CD4-positive, alpha-beta T cell treated with Interleukin-21 for 1 hour (primary cell): ENCODE results near the gene FRYL.
A peak's percentile ranks its signal among the peaks of the same experiment; 100 is the strongest.
"Not testable (repeated sequence)": the region's sequence is repeated elsewhere in the genome, so short reads cannot be mapped to it uniquely, and the experiment has no call there.

Experiments
- DNase-seq: peaks from one replicate; pipeline ENCODE4 v3.0.0-alpha.2; 2020

FRYL gene

GRCh38 chr4:48653217-48654014 lies 126.7 kb downstream of the FRYL start:
- DNase-seq: peak; percentile 30

DNA sequence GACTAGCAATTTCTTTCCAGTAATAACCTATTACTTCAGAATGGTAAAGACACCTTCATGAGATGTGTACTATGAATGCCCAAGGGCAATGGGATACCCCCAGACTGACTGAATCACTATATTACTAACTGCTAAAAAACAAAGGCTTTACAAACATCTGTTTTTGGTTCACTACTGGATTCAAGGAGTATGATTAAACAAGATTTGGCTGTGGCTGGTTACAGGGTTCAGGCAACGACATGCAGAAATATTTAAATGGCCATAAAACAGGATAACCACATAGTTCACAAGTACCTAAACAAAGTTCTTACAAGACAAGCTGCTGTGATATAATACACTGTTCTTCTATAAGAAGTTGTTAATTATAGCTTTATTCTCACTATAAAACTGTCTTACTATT lies 128.2 kb downstream of the FRYL start:
- no peak for DNase-seq

DNA sequence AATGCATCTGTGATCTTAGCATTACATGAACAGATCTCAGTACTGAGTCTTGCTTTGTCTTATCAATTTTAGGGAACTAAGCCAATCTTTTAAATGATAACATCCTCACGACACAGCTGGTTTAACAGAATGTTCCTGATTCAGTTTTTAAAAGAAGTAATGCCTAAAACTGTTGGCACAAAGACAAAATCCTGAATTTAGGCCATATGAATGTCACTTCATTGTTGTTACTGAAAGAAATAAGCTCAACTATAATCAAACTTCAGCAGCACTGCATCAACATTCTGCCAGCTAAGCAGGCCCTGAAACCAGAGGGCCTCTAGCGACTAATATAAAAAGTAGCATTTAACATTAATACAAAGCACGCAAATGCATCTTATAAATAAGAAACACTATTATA lies 130.6 kb downstream of the FRYL start:
- DNase-seq: no peak

GRCh38 chr4:48645225-48645794 lies 134.8 kb downstream of the FRYL start:
- DNase-seq: no peak

DNA sequence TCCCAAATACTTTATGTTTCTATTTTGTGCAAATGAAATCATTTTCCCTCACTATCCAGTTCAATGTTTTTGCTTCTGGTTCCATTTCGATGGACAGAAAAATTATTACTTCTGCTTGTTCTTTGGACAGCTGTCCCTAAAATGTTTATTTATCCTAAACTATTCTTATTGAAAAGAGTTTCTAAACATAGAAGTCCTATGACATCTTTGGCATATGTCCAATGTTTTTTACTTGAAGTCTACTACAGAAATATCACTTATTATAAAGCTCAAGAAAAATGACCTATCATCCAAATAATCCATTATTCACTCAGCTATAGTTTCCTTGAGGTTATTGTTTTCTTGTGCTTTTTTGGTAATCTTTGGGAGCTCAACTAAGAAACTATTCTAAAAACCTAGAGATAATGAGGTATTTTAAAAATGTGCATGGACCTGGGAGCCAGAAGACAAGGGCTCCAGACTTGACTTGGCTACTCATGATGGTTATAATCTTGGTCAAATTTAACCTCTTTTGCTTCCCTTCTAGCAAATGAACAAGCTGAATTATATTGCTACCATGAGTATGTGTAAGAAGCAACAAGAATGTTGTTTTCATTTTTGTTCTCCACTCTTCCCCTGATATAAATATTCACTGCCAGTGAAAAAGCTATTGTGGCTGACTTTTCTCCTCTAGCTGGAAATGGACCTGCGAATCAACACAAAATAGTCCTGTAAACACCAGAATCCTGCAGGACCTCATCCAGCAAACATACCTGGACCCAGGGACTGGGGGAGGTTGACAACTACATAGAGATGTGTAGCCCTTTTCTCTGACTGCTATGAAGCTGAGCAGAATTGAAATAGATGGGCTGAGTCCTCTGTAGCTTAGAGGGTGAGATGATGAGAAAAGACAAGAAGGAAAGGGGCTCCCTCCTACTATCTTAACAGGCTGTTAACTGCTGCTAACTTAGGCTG lies 137.4 kb downstream of the FRYL start:
- no peak for DNase-seq

- DNase-seq: no peak
These were observed 138.7 kb downstream of the FRYL start for GRCh38 chr4:48641401-48641800.

GRCh38 chr4:48640699-48641098 lies 139.4 kb downstream of the FRYL start:
- DNase-seq: no peak

DNA sequence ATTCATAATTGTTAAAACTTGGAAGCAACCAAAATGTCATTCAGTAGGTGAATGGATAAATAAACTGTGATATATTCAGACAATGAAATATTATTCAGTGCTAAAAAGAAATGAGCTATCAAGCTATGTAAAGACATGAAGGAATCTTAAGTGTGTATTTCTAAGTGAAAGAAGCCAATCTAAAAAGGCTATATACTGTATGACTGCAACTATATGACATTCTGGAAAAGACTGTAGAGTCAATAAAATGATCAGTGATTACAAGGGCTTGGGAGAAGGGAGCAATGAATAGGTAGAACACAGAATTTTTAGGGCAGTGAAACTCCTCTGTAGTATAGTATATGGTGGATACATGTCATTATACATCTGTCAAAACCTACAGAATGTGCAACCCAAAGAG lies 139.9 kb downstream of the FRYL start:
- DNase-seq: no peak

DNA sequence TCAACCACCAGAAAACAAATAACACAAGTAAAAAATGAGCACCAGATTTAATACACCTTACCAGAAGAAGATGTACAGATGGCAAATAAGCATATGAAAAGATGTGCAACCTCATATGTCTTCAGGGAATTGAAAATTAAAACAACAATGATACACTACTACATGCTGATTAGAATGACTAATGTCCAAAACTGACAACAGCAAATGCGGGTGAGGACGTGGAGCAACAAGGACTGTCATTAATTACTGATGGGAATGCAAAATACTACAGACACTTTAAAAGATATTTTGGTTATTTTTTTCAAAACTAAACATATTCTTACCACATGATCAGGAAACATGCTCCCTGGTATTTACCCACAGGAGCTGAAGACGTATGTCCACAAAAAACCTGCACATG lies 140.3 kb downstream of the FRYL start:
- DNase-seq: no peak

- DNase-seq: not testable (repeated sequence)
These were observed 141.5 kb downstream of the FRYL start for GRCh38 chr4:48638586-48638985.

DNA sequence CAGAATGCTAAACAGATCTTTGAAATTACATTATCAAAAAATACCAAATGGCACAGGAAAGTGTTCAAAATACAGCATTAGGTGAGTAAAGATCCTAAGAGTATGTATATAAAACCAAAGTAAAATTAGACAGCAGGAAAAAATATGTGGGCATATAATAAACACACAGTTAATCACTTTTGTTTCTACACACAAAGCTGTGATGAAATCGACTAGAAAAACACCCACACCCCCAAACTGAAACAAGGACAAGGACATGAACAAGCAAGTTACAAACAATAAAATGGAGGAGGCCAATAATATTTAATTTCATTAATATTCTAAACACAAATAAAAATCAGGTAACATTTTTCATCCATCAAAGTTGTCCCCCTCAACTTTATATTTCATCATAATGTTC lies 143.2 kb downstream of the FRYL start:
- DNase-seq: no peak

DNA sequence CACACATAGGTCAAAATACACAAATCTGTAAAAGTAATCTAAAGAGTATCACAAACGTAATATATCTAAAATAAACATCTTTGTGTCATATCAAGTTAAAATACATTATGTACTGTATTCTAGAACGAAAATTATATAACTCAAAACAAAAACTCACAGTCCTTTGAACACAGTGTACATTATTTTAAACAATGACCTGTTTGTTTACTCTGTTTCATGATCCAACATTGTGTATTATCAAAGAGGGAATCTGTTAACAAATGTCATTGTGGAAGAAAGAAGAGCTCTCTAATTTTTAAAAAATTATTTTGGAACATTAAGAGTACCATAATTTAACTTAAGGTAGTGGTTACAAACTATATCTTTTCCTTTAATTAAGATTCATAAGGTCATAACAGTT lies 144.1 kb downstream of the FRYL start:
- no peak for DNase-seq

DNA sequence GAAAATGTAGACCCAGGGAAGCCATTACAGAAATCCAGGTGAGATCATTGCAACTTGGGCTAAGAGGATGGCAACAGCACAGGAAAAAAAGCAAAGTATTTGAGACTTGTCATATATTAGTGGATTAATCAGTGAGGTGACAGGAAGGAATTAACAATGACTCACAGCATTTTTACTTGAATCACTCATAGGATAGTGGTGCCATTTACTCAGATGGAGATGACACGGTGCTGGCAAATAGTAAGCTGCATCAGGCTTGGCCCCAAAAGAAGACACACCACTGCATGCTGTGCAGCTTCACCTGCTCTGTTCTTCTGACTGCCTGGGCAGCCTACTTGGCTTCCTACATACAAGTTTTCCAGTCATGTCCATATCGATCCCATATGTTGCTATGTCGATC lies 144.8 kb downstream of the FRYL start:
- DNase-seq: no peak

DNA sequence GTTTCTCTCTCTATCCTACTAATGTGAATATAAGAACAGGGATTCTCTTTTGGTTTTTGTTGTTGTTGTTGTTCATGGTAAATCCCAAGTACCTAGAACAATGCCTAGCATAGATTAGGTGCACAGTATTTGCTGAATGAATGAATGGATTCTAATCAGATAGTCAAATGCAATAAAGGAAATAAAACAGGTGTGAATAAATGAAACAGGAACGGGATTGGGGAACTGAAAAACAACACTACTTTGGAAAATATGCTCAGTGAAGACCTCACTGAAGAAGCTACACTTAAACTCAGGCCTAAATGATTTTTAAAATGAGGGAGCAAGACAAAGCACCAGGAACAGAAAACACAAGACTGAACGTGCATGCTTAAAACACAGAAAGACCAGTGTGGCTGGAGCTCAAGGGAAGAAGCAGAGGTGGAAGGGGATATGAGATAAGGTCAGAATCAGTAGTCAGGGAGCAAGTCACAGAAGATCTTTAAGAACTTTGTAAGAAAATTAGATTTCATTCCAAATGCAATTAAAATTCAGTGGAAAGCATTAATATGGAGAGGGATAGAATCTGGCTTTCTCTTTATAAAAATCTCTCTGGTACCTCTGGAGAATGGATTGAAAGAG lies 145.3 kb downstream of the FRYL start:
- DNase-seq: no peak

DNA sequence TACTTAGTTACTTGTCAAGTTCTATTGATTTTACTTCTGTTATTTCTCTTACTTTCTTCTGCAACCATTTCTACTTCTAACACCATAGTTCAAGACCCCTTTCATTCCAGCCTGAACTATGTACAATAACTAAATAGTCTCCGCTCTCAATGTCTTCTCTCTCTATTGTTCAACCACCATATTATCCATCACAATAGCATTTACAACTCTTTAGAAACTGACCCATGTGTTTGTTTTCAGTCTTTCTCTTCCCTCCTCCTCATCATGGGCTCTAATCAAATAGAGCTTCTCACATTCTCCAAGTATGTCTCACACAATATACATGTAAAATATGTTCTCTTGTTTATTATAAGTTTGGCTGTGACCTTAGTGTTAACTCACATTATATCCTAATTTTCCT lies 146.4 kb downstream of the FRYL start:
- DNase-seq: no peak

- no peak for DNase-seq
These were observed 150.6 kb downstream of the FRYL start for GRCh38 chr4:48629458-48629857.

- DNase-seq: no peak
These were observed 156.8 kb downstream of the FRYL start for GRCh38 chr4:48623182-48623780.

DNA sequence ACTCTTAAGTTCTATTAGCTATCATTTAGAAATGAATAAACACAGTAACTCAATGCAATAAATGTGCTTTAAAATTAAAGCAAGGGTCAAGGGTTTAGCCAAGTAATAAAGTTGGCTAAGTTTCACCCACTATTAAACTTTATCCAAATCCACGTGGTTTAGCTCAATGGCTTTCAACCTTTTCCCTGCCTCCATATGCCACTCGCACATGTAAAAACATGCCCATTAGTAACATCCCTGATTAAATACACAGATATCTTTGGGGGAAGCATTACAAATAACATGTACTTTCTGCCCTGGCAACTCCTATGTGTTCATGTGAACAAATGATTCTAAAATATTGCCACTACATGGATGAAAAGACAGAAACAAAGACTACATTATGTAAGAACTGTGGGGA lies 159.2 kb downstream of the FRYL start:
- DNase-seq: no peak

DNA sequence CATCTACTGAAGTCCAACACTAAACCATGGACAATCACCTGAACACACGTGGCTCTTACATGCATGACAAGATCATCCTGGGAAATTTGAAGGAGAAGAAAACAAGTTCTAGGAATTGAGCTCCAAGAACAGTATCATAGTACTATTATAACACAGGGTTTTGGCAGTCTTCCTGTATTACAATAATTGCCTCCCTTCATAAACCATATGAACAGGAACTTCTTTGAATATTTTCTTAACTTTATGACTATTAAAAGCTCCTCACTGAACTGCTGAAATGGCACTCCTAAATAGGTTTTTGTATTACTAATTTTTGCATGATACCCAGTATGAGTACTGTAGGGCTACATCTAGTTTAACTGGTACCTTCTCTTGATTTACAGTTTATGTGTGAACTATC lies 160.0 kb downstream of the FRYL start:
- DNase-seq: no peak

- no peak for DNase-seq
These were observed 175.6 kb downstream of the FRYL start for GRCh38 chr4:48604527-48604926.

- no peak for DNase-seq
These were observed 176.0 kb downstream of the FRYL start for GRCh38 chr4:48604041-48604440.

DNA sequence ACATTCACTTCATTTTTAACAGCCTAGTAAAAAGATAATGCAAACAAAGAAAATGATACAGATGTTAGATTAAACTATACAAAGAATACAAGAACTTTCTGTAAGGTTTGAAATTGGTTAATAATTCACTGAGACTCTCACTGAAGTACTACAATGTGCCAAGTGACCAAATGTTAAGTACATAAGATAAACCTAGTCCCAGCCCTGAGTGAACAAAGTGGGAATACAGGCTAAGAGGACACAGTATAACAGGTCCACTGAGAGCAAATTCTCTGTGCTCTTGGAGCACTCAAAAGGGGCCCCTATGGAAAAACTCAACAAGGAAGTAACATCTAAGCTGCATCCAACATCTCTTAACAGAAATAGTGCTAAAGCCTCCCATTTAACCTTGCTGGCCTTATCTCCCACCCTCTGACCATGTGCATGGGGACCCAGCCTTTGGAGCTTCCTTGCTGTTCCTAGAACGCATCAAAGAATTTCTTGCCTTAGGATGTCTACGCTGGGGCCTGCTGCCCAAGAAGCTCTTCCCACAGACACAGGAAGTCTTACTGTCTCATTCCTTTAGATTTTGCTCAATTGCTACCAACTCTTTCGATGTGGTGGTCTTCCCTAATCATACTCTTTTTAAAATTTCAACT lies 176.6 kb downstream of the FRYL start:
- no peak for DNase-seq
